ENCODE measurements around the gene SLC6A4. TPM values are rescaled to one million over a fixed set of nuclear protein-coding genes. Genes with fewer than 3 reads are reported as not detected.

Gene SLC6A4
- total and polyA plus RNA-seq, 2 experiments from 2014 or later = 0.06 to 0.14 TPM

DNA sequence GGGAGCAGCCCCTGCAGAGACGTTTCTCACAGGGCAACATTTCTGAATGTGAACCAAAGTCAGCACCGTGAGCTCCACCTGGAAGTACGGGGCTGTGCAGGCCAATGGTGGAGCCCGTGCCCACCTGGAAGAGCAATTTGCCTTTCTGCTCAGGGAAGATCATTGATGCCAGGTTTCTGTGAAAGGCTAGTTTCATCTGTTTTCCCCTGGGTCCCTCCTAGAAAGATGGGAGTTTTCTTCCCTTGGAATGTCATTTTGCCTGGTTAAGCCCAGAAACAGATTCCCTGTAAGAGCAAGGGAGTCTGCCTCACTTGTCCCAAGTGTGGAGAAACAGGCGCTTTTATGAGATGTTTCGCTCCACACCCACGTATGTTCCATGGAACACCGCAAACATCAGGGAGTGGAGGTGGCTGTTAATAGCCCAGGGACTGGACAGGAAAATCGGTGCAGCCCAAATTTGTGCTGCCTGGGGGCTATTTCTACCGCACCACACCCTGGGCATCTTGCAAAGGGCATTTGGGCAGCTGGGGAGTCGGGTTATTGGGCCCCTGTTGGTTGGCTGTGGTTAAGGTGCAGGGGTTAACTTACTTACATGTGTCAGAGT, 2.6 kb downstream of the SLC6A4 start:
- TF ChIP-seq STAT1 (IDR thresholded peaks at IDR 0.05; ENCODE audit: unreplicated experiment) (no peak), ETS1 (IDR thresholded peaks at IDR 0.05) (no peak), EZH2 (IDR thresholded peaks at IDR 0.05; ENCODE audit: low read depth, unreplicated experiment) (no peak), EZH2phosphoT487 (IDR thresholded peaks at IDR 0.05; ENCODE audit: unreplicated experiment) (no peak), ZNF331 (CRISPR knock-in tag; IDR thresholded peaks at IDR 0.05; ENCODE audit: low read depth) (no peak), ZNF114 (CRISPR knock-in tag; IDR thresholded peaks at IDR 0.05) (no peak)
- TF ChIP-seq, protein P1, sequence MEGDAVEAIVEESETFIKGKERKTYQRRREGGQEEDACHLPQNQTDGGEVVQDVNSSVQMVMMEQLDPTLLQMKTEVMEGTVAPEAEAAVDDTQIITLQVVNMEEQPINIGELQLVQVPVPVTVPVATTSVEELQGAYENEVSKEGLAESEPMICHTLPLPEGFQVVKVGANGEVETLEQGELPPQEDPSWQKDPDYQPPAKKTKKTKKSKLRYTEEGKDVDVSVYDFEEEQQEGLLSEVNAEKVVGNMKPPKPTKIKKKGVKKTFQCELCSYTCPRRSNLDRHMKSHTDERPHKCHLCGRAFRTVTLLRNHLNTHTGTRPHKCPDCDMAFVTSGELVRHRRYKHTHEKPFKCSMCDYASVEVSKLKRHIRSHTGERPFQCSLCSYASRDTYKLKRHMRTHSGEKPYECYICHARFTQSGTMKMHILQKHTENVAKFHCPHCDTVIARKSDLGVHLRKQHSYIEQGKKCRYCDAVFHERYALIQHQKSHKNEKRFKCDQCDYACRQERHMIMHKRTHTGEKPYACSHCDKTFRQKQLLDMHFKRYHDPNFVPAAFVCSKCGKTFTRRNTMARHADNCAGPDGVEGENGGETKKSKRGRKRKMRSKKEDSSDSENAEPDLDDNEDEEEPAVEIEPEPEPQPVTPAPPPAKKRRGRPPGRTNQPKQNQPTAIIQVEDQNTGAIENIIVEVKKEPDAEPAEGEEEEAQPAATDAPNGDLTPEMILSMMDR (conservative IDR thresholded peaks at IDR 0.05; ENCODE audit: low read depth in 2 of 2) = no peak
- Histone ChIP-seq H3K79me2 (replicated peaks; ENCODE audit: insufficient read depth) (no peaks in the 10 kb centered on the region), H3K27me3 (ENCODE audit: insufficient read depth) (peaks cover 57% of the 10 kb centered on the region), H3K36me3 (ENCODE audit: insufficient read depth) (no peaks in the 10 kb centered on the region), H3K27ac (ENCODE audit: low read depth) (no peak overlapping the region), H4K20me1 (replicated peaks; ENCODE audit: insufficient read depth) (no peaks in the 10 kb centered on the region), H2AFZ (no peak overlapping the region), H3K4me2 (no peak overlapping the region), H3F3A (replicated peaks; ENCODE audit: low read depth) (no peaks in the 10 kb centered on the region), H3K4me1 (ENCODE audit: insufficient read depth) (peaks cover 12% of the 10 kb centered on the region; the same call in 1 of the 2 replicates), H3K9me2 (ENCODE audit: insufficient read depth) (no peaks in the 10 kb centered on the region), H3K4me3 (no peak overlapping the region)
- no peak for ATAC-seq
- Mint-ChIP-seq H3K4me3 (no peak overlapping the region), H3K27ac (no peak overlapping the region), H3K36me3 (ENCODE audit: low read depth) (no peaks in the 10 kb centered on the region), H3K4me1 (peaks cover 15% of the 10 kb centered on the region), H3K27me3 (ENCODE audit: insufficient read depth, low read depth, poor library complexity) (peaks cover 54% of the 10 kb centered on the region), H3K9me3 (no peaks in the 10 kb centered on the region)
- DNase-seq (ENCODE audit: low spot score) = no peak

- Mint-ChIP-seq H3K27ac (no peak overlapping the region), H3K4me3 (no peak overlapping the region), H3K27me3 (ENCODE audit: insufficient read depth, low read depth, poor library complexity) (peaks cover 47% of the 10 kb centered on the region), H3K4me1 (peaks cover 8% of the 10 kb centered on the region), H3K36me3 (ENCODE audit: low read depth) (no peaks in the 10 kb centered on the region), H3K9me3 (no peaks in the 10 kb centered on the region)
- H3K27me3 ChIP-seq (ENCODE audit: insufficient read depth) = peaks cover 50% of the 10 kb centered on the region
- H3F3A ChIP-seq (replicated peaks; ENCODE audit: low read depth) = no peaks in the 10 kb centered on the region
- no peak for ATAC-seq
- H3K4me3 ChIP-seq = no peak overlapping the region
- no peak overlapping the region for H3K27ac ChIP-seq (ENCODE audit: low read depth)
- TF ChIP-seq ZNF114 (CRISPR knock-in tag; IDR thresholded peaks at IDR 0.05) (no peak), NANOG (IDR thresholded peaks at IDR 0.05; ENCODE audit: borderline replicate concordance) (no peak), EZH2phosphoT487 (IDR thresholded peaks at IDR 0.05; ENCODE audit: unreplicated experiment) (no peak), EZH2 (IDR thresholded peaks at IDR 0.05; ENCODE audit: low read depth, unreplicated experiment) (peak; percentile 29), POLR2AphosphoS5 (IDR thresholded peaks at IDR 0.05; ENCODE audit: low read depth) (no peak), JUNB (IDR thresholded peaks at IDR 0.05; ENCODE audit: unreplicated experiment) (no peak)
- TF ChIP-seq, protein P1 (conservative IDR thresholded peaks at IDR 0.05; ENCODE audit: low read depth in 2 of 2) = no peak
- H3K4me1 ChIP-seq (ENCODE audit: insufficient read depth) = peaks cover 8% of the 10 kb centered on the region; the same call in 1 of the 2 replicates
- no peaks in the 10 kb centered on the region for H4K20me1 ChIP-seq (replicated peaks; ENCODE audit: insufficient read depth)
- H3K36me3 ChIP-seq (ENCODE audit: insufficient read depth) = no peaks in the 10 kb centered on the region
- no peak overlapping the region for H2AFZ ChIP-seq
- no peak for DNase-seq (ENCODE audit: low spot score)
- H3K79me2 ChIP-seq (replicated peaks; ENCODE audit: insufficient read depth) = no peaks in the 10 kb centered on the region
- H3K9me2 ChIP-seq (ENCODE audit: insufficient read depth) = no peaks in the 10 kb centered on the region
- no peak overlapping the region for H3K4me2 ChIP-seq
Observed at GRCh38 chr17:30232015-30232823, 3.3 kb downstream of the SLC6A4 start.
